Esophagus squamous epithelium (tissue), 4 donors: ENCODE measurements around the gene KCNH1.

Experiments
- CTCF ChIP-seq, 6 experiments: fragments of 450-650 bp in 4 of 6; fragments of 200-600 bp in 2 of 6; sonication (generic) in 2 of 6; IDR thresholded peaks; one replicate each; pipeline ENCODE4 v1.5.1; 2016 to 2019; ENCODE audit warnings: antibody characterized with exemption in 6 of 6, mild to moderate bottlenecking in 4 of 6, moderate library complexity in 4 of 6
- POLR2A ChIP-seq, 4 donors: fragments of 450-650 bp; IDR thresholded peaks; one replicate each; pipeline ENCODE4 v1.6.1; 2017; ENCODE audit warnings: antibody characterized with exemption in 4 of 4, mild to moderate bottlenecking in 4 of 4, moderate library complexity in 3 of 4

- TF ChIP-seq CTCF (IDR thresholded peaks at IDR 0.05) = no peak
- no peak for TF ChIP-seq POLR2A (IDR thresholded peaks at IDR 0.05)
Observed at GRCh38 chr1:210652329-210652954, 481.5 kb downstream of the KCNH1 start.
